Stomach (tissue), 9 donors: ENCODE results near the gene SNX2. TPM values are rescaled to one million over a fixed set of nuclear protein-coding genes. Genes with fewer than 3 reads are reported as not detected.

Experiments used
- DNase-seq, 2 donors: peaks; one replicate each; pipeline versions ENCODE4 v3.0.0 to v3.0.0-alpha.2; 2013 to 2019
- H3K27ac ChIP-seq, 5 donors: fragments of 200-600 bp in 4 of 5; sonication (generic) in 4 of 5; one replicate each; pipeline ENCODE4 v1.5.1; 2013 to 2019; ENCODE audit warnings: mild to moderate bottlenecking in 1 of 5, moderate library complexity in 1 of 5
- H3K27me3 ChIP-seq, 3 donors: fragments of 200-600 bp; sonication (generic); one replicate each; pipeline ENCODE4 v1.5.1; 2017 to 2019; ENCODE audit warnings: mixed run types in 1 of 3
- H3K36me3 ChIP-seq, 4 donors: fragments of 200-600 bp; sonication (generic); 1 replicate in 3 of 4; 2 replicates in 1 of 4; pipeline ENCODE4 v1.5.1; 2016 to 2019
- H3K4me1 ChIP-seq, 4 donors: fragments of 200-600 bp; sonication (generic); one replicate each; pipeline ENCODE4 v1.5.1; 2016 to 2019
- H3K4me3 ChIP-seq, 4 donors: fragments of 200-600 bp; sonication (generic) in 3 of 4; one replicate each; pipeline ENCODE4 v1.5.1; 2016 to 2019; ENCODE audit warnings: mild to moderate bottlenecking in 1 of 4
- H3K9me3 ChIP-seq, 4 donors: fragments of 200-600 bp; sonication (generic); one replicate each; pipeline ENCODE4 v1.5.1; 2016 to 2019
- CTCF ChIP-seq, 7 experiments: fragments of 450-650 bp in 4 of 7; fragments of 200-600 bp in 3 of 7; sonication (generic) in 3 of 7; IDR thresholded peaks; one replicate each; pipeline ENCODE4 v1.5.1; 2016 to 2019; ENCODE audit warnings: antibody characterized with exemption in 7 of 7, control low read depth in 2 of 7, mild to moderate bottlenecking in 1 of 7
- EP300 ChIP-seq: sonication (generic); formaldehyde crosslinking; IDR thresholded peaks from one replicate; pipeline ENCODE4 v1.6.1; 2017; ENCODE audit warnings: antibody characterized with exemption
- POLR2A ChIP-seq, 4 donors: fragments of 450-650 bp; IDR thresholded peaks; one replicate each; pipeline ENCODE4 v1.6.1; 2016; ENCODE audit warnings: antibody characterized with exemption in 4 of 4, control low read depth in 2 of 4, mild to moderate bottlenecking in 1 of 4, moderate library complexity in 1 of 4
- POLR2AphosphoS5 ChIP-seq, 3 donors: sonication (generic); formaldehyde crosslinking; IDR thresholded peaks; one replicate each; pipeline ENCODE4 v1.6.1; 2016; ENCODE audit warnings: antibody characterized with exemption in 3 of 3
- WGBS, 5 donors: extraction: QIAGEN DNeasy Blood & Tissue Kit in 3 of 5; methylation state at CpG; one replicate each; pipeline versions ENCODE4 v1.1.5 to v1.1.7; 2013 to 2018; 5-methylcytosine and 5-hydroxymethylcytosine counted together
- intact Hi-C: fragments of 100-400 bp; cut with DNase I; formaldehyde crosslinking; loops from one replicate; pipeline ENCODE4 v1.15.1; 2023; ENCODE audit warnings: low total_unique reads
- polyA plus RNA-seq, 3 donors: library from polyadenylated mRNA; stranded (reverse); fragments of 200-250 nt; gene quantifications; one replicate each; pipeline ENCODE4 v1.2.3, GENCODE V29; 2013
- total RNA-seq, 5 donors: library from RNA; depleted of rRNA; stranded (reverse); fragments of >200 nt; gene quantifications; one replicate each; pipeline versions ENCODE4 v1.1.0 to v1.2.3, GENCODE V29; 2014 to 2016
- donor health status: healthy with polysubstance abuse.
- donor health status: Bipolar disorder and iron deficiency.
- donor health status: healthy.

Gene SNX2
- total and polyA plus RNA-seq, 8 donors, result 22.8 to 504 (median 52.8) TPM

GRCh38 chr5:122863721-122864120, 88.8 kb downstream of the SNX2 start:
- Histone ChIP-seq H3K9me3 (no peaks in the 10 kb centered on the region), H3K36me3 (peaks cover 0 to 28% (median 4%) of the 10 kb centered on the region in 4 donors), H3K4me1 (no peaks in the 10 kb centered on the region), H3K4me3 (no peak overlapping the region), H3K27ac (no peak overlapping the region), H3K27me3 (no peaks in the 10 kb centered on the region)
- WGBS, 5 donors, result 88 to 97% (median 96%) methylated on average over 4 of the region's 4 CpGs
- TF ChIP-seq EP300, result no peak
- intact Hi-C loops, result no loop called here
- no peak for DNase-seq

DNA sequence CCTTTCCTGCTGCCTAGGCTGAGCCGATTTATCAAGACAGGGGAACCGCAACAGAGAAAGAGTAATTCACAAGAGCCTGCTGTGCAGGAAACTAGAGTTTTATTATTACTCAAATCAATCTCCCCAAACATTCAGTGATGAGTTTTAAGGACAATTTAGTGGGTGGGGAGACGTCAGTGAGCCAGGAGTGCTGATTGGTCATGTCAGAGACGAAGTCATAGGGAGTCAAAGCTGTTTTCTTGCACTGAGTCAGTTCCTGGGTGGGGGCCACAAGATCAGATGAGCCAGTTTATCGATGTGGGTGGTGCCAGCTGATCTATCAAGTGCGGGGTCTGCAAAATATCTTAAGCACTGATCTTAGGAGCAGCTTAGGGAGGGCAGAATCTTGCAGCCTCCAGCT, 89.5 kb downstream of the SNX2 start:
- Histone ChIP-seq H3K4me1 (peaks cover 0 to 2% (median 0%) of the 10 kb centered on the region in 4 donors), H3K4me3 (no peak overlapping the region), H3K36me3 (peaks cover 0 to 30% (median 4%) of the 10 kb centered on the region in 4 donors), H3K27me3 (no peaks in the 10 kb centered on the region), H3K27ac (no peak overlapping the region), H3K9me3 (no peaks in the 10 kb centered on the region)
- intact Hi-C loops, result no loop called here
- 84 to 93% (median 91%) methylated on average over 6 of the region's 6 CpGs for WGBS, 5 donors
- TF ChIP-seq POLR2A (IDR thresholded peaks at IDR 0.05) (no peak), CTCF (IDR thresholded peaks at IDR 0.05) (no peak), POLR2AphosphoS5 (IDR thresholded peaks at IDR 0.05) (no peak), EP300 (no peak)
- DNase-seq, result no peak

DNA sequence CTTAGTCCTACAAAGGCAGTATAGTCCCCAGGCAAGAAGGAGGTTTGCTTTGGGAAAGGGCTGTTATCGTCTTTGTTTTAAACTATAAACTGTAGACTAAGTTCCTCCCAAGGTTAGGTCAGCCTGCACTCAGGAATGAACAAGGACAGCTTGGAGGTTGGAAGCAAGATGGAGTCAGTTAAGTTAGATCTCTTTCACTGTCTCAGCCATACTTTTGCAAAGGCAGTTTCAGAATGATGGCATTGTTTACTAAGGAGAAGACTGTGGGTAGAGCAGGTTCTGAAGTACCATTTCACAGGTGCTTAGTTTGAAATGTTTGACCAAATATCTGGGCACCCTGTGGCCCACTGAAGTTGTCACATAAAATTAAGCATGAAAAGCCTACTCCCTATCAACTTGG, 90.0 kb downstream of the SNX2 start:
- H3K27me3 ChIP-seq, result no peaks in the 10 kb centered on the region
- TF ChIP-seq POLR2AphosphoS5 (IDR thresholded peaks at IDR 0.05), result no peak
- no peak for TF ChIP-seq EP300
- TF ChIP-seq CTCF (IDR thresholded peaks at IDR 0.05), result no peak
- TF ChIP-seq POLR2A (IDR thresholded peaks at IDR 0.05), result no peak
- no peaks in the 10 kb centered on the region for H3K9me3 ChIP-seq
- DNase-seq, result no peak
- no peak overlapping the region for H3K4me3 ChIP-seq
- H3K4me1 ChIP-seq, result peaks cover 0 to 6% (median 3%) of the 10 kb centered on the region in 4 donors
- no peak overlapping the region for H3K27ac ChIP-seq
- intact Hi-C loops, result no loop called here
- peaks cover 0 to 30% (median 4%) of the 10 kb centered on the region in 4 donors for H3K36me3 ChIP-seq
- WGBS, 5 donors, result 71 to 94% (median 83%) methylated on average over 1 of the region's 1 CpG

DNA sequence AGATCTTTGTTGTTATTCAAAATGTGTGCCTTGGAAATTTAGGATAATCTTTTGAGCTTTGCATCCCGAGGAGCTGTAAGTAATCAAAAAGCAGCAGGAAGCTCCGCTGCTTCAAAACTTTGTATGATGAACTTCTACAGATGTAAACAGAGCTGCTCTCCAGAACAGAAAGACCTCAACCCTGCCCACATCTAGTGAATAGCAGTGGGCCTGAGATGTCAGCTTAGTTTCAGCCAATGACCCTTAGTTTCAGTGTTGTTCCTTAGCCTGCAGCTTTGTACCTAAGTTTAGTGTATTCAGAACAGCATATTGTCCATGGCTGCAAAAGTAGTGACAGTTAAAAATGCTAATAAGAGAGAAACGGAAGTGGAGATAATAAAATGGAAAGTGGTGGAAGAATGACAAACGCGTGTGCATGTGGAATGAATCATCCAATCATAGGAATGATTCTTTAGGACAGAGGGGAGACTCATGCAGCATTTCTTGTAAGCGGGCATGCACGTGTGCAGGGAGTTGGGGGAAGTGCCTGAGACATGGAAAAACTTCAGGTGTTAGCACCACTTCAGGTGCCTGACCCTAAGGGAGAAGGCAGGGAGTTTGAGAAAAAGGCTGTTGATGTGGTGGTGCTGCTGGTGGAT, 95.5 kb downstream of the SNX2 start:
- 63 to 78% (median 72%) methylated on average over 7 of the region's 7 CpGs for WGBS, 5 donors
- TF ChIP-seq CTCF (IDR thresholded peaks at IDR 0.05) (no peak), POLR2AphosphoS5 (IDR thresholded peaks at IDR 0.05) (no peak), EP300 (no peak), POLR2A (IDR thresholded peaks at IDR 0.05) (no peak)
- H3K9me3 ChIP-seq, result no peaks in the 10 kb centered on the region
- no peaks in the 10 kb centered on the region for H3K27me3 ChIP-seq
- peaks cover 0 to 14% (median 9%) of the 10 kb centered on the region in 4 donors for H3K4me1 ChIP-seq
- H3K36me3 ChIP-seq, result peaks cover 0 to 30% (median 4%) of the 10 kb centered on the region in 4 donors
- no peak overlapping the region for H3K4me3 ChIP-seq
- no peak overlapping the region for H3K27ac ChIP-seq
- DNase-seq, result no peak
- intact Hi-C loops, result no loop called here

DNA sequence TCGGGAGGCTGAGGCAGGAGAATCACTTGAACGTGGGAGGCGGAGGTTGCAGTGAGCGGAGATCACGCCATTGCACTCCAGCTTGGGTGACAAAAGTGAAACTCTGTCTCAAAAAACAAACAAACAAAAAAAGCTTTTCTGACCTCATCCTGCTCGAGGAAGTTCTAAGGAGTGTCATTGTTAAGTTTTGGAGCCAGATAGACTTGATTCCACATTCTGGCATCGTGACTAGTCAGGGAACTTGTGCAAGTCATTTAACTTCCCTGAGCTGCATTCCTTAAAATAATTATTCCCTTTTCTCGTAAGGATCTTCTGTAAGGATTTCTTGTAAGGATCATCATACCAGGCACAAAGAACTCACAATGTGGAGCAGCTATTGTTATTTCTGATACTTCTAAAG, 96.8 kb downstream of the SNX2 start:
- Histone ChIP-seq H3K27me3 (no peaks in the 10 kb centered on the region), H3K9me3 (no peaks in the 10 kb centered on the region), H3K4me1 (peaks cover 0 to 14% (median 9%) of the 10 kb centered on the region in 4 donors), H3K4me3 (no peak overlapping the region), H3K27ac (no peak overlapping the region), H3K36me3 (peaks cover 0 to 23% (median under 1%) of the 10 kb centered on the region in 4 donors)
- no peak for DNase-seq
- no peak for TF ChIP-seq CTCF (IDR thresholded peaks at IDR 0.05)
- TF ChIP-seq POLR2AphosphoS5 (IDR thresholded peaks at IDR 0.05), result no peak
- no peak for TF ChIP-seq EP300
- no peak for TF ChIP-seq POLR2A (IDR thresholded peaks at IDR 0.05)
- intact Hi-C loops, result no loop called here
- WGBS, 5 donors, result 84 to 90% (median 87%) methylated on average over 8 of the region's 8 CpGs
